Iris pigment epithelial cell (primary cell): Measurements from ENCODE around the gene MERTK.
A peak's percentile ranks its signal among the peaks of the same experiment; 100 is the strongest.
"Not testable (repeated sequence)": the region's sequence is repeated elsewhere in the genome, so short reads cannot be mapped to it uniquely, and the experiment has no call there.

Experiments used
- DNase-seq: peaks from one replicate; pipeline ENCODE4 v3.0.0-alpha.2; 2011; ENCODE audit warnings: low read depth

MERTK gene

GRCh38 chr2:111946294-111947114 lies 48.1 kb downstream of the MERTK start:
- DNase-seq, result peak; percentile 95

- no peak for DNase-seq
Measured at GRCh38 chr2:111947219-111947618, 48.8 kb downstream of the MERTK start.

- DNase-seq, result no peak
Measured at GRCh38 chr2:111948832-111949231, 50.4 kb downstream of the MERTK start.

- no peak for DNase-seq
Measured at GRCh38 chr2:111950236-111950635, 51.8 kb downstream of the MERTK start.

- no peak for DNase-seq
Measured at GRCh38 chr2:111951486-111951885, 53.1 kb downstream of the MERTK start.

- DNase-seq, result no peak
Measured at GRCh38 chr2:111952871-111953452, 54.6 kb downstream of the MERTK start.

- DNase-seq, result no peak
Measured at GRCh38 chr2:111954602-111955332, 56.4 kb downstream of the MERTK start.

GRCh38 chr2:111957872-111958354 lies 59.5 kb downstream of the MERTK start:
- no peak for DNase-seq

GRCh38 chr2:111958901-111959300 lies 60.5 kb downstream of the MERTK start:
- DNase-seq, result no peak

- no peak for DNase-seq
Measured at GRCh38 chr2:111961663-111962062, 63.3 kb downstream of the MERTK start.

- not testable (repeated sequence) for DNase-seq
Measured at GRCh38 chr2:111963086-111963485, 64.7 kb downstream of the MERTK start.

GRCh38 chr2:111963508-111963907 lies 65.1 kb downstream of the MERTK start:
- not testable (repeated sequence) for DNase-seq

- no peak for DNase-seq
Measured at GRCh38 chr2:111965062-111965461, 66.7 kb downstream of the MERTK start.

- no peak for DNase-seq
Measured at GRCh38 chr2:111966241-111966640, 67.8 kb downstream of the MERTK start.

GRCh38 chr2:111967018-111967417 lies 68.6 kb downstream of the MERTK start:
- no peak for DNase-seq

- DNase-seq, result no peak
Measured at GRCh38 chr2:111970453-111970852, 72.0 kb downstream of the MERTK start.

- DNase-seq, result no peak
Measured at GRCh38 chr2:111972955-111973565, 74.7 kb downstream of the MERTK start.

GRCh38 chr2:111973701-111974100 lies 75.3 kb downstream of the MERTK start:
- DNase-seq, result no peak

GRCh38 chr2:111975053-111975552 lies 76.7 kb downstream of the MERTK start:
- peak; percentile 94 for DNase-seq

GRCh38 chr2:111975819-111976218 lies 77.4 kb downstream of the MERTK start:
- peak; percentile 18 for DNase-seq

GRCh38 chr2:111977240-111977639 lies 78.8 kb downstream of the MERTK start:
- DNase-seq, result no peak
